ENCODE measurements around the gene GPR151. TPM values are rescaled to one million over a fixed set of nuclear protein-coding genes. Genes with fewer than 3 reads are reported as not detected.
A peak's percentile ranks its signal among the peaks of the same experiment; 100 is the strongest.
"Not testable (repeated sequence)": the region's sequence is repeated elsewhere in the genome, so short reads cannot be mapped to it uniquely, and the experiment has no call there.

Gene GPR151
- not detected in 2 replicates for total RNA-seq (2014; rRNA removed; shearing (Covaris generic))

GRCh38 chr5:146516151-146516475, at the start of gene GPR151:
TSS of gene GPR151 (minus strand) at chr5:146516190. CDS start at chr5:146516113, 77 bp downstream.
- no peak for DNase-seq (ENCODE audit: low read depth)

DNA sequence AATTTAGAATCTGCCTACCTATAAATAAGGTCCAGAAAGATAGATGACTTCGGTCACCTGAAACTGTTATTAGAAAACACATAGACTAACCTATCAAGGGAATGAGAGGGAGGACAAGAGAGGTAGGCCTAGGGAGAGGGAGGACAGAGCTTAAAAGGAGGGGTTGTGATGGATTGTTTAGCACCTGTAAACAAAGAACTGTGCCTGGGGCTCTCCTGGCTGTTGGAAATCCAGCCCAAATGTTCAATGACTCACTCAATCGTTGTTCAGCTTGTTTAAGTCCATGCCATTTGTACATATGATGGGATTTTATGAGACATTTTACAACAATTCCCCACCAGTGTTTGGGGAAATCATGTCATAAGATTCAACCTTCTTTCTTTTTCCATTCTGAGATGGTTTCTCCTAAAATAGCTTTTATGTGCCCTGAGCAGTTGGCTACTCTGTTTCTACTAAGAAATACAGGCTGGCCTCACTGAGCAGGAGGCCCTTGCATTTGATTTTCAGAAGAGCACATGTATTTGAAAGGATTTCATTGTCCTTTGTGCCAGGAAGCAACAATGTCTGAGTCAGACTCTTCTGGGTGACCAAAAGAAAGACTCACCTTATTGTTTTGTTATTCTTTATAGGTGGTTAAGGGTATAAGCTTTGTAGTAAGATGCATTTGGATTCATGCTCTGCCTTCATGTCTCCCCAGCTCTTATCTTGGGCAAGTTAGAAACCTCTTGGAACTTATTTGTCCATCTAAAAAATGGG, 48.2 kb upstream of the GPR151 start:
- DNase-seq (ENCODE audit: low read depth), result no peak

- DNase-seq (ENCODE audit: low read depth), result no peak
Observed at GRCh38 chr5:146562461-146562860, 46.5 kb upstream of the GPR151 start.

GRCh38 chr5:146561711-146562110, 45.7 kb upstream of the GPR151 start:
- no peak for DNase-seq (ENCODE audit: low read depth)

DNA sequence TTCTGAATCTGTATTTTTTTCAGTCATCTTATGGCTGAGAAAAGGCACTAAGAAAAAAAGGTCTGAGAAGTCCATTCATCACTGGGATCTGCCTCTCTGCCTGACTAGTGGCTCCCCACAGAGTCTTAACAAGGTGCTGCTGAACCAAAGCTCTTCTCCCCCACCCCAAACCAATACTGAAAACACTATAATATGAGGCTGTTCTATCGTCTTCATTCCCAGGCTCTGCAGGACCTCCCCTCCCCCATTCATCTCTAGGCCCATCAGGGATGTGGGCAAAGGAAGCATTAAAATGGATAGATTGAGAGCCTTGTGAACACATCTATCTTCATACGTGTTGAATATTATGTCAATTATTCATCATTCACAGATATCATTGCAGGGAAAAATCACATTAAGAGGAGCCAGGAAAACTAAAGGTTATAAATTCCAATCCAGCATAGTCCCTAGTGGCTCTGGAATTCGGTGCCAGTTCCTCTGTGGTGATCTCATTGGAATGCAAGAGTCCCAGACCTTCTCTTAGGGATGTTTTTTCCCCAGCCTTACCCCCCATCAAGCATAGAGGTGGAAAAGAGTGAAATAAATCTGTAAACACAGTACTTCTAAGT, 44.3 kb upstream of the GPR151 start:
- DNase-seq (ENCODE audit: low read depth), result peak; percentile 1

DNA sequence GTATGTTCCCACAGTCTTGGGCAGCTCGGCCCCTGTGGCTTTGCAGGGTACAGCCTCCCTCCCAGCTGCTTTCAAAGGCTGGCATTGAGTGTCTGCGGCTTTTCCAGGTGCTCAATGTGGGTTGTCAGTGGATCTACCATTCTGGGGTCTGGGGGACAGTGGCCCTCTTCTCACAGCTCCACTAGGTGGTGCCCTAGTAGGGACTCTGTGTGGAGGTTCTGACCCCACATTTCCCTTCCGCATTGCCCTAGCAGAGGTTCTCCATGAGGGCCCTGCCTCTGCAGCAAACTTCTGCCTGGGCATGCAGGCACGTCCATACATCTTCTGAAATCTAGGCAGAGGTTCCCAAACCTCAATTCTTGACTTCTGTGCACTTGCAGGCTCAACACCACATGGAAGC, 40.9 kb upstream of the GPR151 start:
- not testable (repeated sequence) for DNase-seq (ENCODE audit: low read depth)

- no peak for DNase-seq (ENCODE audit: low read depth)
Observed at GRCh38 chr5:146553446-146553845, 37.5 kb upstream of the GPR151 start.

DNA sequence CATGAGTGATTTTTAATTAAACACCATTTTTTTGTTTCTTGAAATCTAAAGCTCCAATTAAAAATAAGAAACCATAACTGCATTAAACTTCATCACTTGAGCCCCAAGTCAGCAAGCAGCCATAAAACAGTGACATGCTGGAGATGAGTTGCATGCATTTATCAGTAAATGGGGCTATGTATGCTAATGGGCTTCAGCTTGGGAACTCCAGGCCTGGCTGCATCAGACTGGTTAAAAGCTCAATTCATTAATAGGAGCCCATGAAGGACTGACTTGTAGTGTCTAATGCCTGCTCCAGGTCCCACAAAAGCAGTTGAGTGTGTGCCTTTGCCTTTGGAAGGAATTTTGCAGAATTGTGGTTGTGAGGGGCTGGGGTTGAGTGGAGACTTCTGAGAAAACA, 33.6 kb upstream of the GPR151 start:
- no peak for DNase-seq (ENCODE audit: low read depth)

DNA sequence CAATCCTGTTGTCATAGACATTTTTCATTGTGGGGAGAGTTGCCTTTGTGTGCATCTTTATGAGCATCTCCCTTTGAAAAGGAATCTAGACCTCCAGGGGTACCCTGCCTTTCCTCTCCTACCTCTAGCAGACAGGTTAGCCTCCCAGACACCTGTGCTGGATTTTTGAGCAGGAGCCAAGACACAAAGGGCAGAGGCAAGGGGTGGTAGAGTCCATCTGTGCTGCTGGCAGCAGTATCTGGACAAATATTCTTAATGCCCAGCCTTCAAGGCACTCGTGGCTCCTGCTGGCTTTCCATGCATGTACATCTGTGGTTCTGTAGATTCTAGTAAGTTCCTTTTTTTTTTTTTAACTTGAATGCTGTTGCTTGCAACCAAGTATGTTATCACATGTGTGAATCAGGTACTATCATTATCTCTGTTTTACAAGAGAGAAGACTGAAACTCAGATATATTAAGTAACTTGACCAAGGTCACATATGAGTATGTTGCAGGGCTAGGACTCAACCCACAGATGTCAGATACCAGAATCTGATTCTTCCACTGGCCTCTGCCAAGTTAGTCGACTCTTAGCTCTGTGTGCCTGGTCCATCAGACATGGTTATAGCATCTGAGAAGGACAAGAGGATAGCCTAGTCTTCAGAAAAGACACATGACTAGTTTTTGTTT, 32.9 kb upstream of the GPR151 start:
- no peak for DNase-seq (ENCODE audit: low read depth)

DNA sequence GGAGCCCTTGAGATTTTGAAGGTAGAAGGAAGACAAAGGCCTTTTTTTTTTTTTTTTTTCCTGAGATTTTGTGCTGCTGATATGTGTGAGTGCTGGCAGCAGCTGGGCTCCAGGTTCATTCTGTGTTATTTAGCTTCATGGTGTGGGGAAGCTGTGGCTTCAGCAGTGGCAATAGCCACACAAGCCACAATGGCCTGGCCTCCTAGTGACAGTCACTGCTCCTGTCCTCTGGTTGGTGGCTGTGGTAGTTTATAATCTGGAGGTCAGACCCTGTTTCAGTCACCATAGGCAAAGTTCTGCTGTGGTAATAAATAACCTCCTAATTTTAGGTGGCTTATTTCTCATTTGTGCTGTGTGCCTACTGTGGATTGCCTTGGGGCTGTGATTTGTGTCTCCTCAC, 28.2 kb upstream of the GPR151 start:
- no peak for DNase-seq (ENCODE audit: low read depth)

DNA sequence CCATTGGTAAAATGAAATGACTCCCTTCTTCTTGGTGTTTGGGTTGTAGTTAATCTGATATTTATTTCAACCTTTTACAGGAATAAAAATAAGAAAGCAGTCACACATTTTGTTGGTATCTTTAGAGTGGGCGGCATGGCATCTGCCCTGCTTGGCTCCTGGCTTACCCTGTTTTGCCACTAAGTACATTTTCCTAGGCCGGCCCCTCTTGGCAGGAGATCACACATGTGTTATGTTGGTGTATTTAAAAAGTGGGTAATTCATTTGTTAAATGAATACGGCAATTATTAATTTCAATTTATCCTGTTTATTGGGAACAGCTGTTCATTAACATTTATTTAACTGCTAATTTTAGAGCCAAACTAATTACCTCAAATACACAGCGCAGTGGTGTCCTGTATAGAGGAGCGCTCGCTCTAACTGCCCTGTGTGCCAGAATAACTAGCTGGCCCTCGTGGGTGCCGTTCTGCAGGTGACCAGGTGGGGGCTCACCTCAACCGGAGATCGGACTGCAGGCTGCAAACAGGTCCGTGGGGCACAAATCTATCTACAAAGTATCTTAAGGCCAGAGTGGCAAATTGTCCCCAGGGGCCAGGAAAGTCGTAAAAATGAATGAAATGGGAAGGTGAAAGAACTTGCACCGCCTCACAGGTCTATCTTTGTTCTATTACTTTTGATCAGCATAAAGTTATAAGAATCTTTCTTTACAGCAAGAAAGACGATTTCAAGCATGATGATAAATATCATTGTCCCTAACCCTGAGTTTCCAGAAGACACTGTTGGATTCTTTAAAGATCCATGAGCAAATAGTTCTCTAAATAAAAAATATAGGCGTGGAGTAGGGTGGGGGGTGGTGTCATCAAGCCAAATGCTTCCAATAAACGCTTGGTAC, 26.2 kb upstream of the GPR151 start:
- DNase-seq (ENCODE audit: low read depth), result peak; percentile 35

- DNase-seq (ENCODE audit: low read depth), result no peak
Observed at GRCh38 chr5:146540414-146540813, 24.4 kb upstream of the GPR151 start.

DNA sequence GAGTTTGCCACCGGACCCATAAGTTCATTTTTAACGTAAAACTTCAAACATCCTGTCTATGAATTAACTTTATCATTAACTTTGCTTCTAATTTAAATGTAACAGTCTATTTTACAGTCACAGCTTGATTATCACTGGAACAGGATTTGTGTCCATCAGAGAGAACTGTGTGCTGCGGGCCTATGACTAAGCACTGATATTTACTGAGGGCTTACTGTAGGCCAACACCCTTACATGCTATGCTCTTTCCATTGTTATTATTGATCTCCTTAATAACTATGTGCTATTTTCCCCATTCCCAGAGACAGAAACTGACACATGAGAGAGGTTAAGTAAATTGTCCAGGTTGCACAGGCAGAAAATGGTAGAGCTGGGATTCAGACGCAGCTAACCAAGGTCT, 24.0 kb upstream of the GPR151 start:
- DNase-seq (ENCODE audit: low read depth), result no peak

DNA sequence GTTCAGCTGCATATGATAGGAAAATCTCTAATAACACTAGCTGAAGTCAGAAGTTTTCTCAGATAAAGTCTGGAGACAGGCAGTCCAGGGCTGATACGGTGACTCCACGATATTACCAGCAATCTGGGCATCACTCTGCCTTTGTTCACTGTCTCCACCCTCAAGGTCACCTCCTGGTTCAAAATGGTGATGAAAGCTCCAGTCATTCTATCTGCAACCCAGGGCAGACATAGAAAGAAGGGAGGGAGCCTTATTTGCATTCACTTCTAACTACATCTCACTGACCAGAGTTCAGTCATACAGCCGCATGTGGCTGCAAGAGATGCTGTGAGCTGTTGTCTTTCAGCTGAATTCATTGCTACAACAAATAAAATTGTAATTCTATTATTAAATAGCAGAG, 22.4 kb upstream of the GPR151 start:
- no peak for DNase-seq (ENCODE audit: low read depth)

DNA sequence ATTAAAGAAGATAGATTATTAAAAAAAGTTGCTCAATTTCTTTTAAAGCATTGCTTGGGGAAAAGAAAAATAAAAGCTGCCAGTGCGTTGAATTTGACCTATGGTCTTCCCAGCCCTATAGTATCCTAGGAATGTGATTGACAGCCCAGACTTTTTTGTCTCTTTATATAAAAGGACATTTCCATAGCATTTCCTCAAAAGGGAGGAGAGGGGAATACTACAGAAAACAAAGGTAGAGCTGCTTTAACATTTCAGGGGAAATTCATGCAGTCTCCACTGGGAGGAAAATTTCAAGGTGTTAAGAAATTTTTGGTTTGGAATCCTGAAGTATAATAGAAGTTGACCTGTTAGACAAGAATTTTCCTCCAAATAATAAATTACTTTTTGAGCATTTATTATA, 17.9 kb upstream of the GPR151 start:
- DNase-seq (ENCODE audit: low read depth), result no peak

GRCh38 chr5:146533260-146533857, 17.4 kb upstream of the GPR151 start:
- DNase-seq (ENCODE audit: low read depth), result peak; percentile 40

DNA sequence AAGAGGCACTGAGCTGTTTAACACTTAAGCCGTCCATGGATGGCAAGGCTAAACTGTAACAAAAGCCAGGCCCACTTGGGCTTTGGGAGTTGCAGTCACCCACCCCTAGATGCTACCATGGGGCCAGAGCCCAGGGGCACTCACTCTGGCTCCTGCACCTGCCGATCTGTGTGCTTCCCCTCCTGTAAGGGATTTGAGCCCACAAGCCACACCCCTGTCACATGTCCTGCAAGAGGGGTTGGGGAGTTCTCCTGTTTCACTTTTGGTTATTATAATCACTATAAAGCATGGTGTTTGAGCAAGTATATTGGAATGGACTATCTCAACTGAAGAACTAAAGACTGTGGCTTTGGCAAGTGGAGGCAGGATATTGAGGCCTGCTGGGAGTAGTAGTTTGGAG, 14.0 kb upstream of the GPR151 start:
- no peak for DNase-seq (ENCODE audit: low read depth)

GRCh38 chr5:146528236-146528635, 12.2 kb upstream of the GPR151 start:
- DNase-seq (ENCODE audit: low read depth), result no peak

GRCh38 chr5:146527785-146528184, 11.8 kb upstream of the GPR151 start:
- no peak for DNase-seq (ENCODE audit: low read depth)

- no peak for DNase-seq (ENCODE audit: low read depth)
Observed at GRCh38 chr5:146523698-146524097, 7.7 kb upstream of the GPR151 start.

DNA sequence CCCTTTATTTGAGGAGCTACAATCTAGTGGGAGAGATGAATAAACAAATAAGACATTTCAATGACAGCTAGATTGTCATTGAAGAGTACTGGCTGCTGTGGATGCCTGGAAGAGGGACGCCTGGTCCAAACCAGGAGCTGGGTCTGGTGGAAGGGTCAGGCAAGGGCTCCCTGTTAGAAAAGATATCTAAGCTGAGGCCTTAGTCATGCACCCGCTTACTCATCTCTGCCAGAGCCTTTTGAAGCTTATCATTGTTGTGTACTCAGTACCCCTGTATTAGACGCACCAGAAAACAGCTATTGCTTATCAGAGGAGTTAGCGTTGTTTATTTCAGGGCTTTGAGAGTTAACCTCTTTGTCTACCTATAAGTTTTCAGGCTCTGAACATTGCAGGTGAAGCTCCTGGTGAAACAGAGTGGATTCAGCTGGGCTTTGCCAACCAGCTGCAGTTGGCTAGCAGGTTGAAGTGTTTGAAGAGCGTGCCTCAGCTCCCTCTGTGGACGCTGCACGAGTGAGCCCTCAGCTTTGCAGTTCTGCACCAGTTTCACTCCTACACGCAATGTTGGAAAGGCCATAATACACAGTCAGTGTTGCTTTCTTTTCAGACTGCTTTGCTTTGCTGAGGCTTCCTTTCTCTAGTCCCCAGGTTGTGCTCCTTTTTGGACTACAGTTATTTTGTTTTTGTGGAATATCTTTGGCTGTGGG, 5.6 kb upstream of the GPR151 start:
- no peak for DNase-seq (ENCODE audit: low read depth)
